NT2/D1 (cell line): Measurements from ENCODE around the gene C9orf72.

Experiments
- YY1 ChIP-seq: IDR thresholded peaks from 2 replicates; pipeline ENCODE4 v1.6.1; 2011; ENCODE audit not compliant: insufficient read length, insufficient read depth
- ZNF274 ChIP-seq: IDR thresholded peaks from 2 replicates; pipeline ENCODE4 v1.6.1; 2011; ENCODE audit warnings: mild to moderate bottlenecking, low read depth, low read length

- TF ChIP-seq ZNF274 (no peak), YY1 (no peak)
Measured at GRCh38 chr9:27503623-27504022, 69.7 kb downstream of the C9orf72 start.
